GM23248 (cell line): ENCODE measurements around the gene DFFB. TPM values are rescaled to one million over a fixed set of nuclear protein-coding genes. Genes with fewer than 3 reads are reported as not detected.
A peak's percentile ranks its signal among the peaks of the same experiment; 100 is the strongest.

Experiments
- DNase-seq: peaks from one replicate; pipeline ENCODE4 v3.0.0-alpha.2; 2015
- H2AFZ ChIP-seq: fragments of 200-600 bp; sonication (generic); 2 replicates; pipeline ENCODE4 v1.6.1; 2016; ENCODE audit warnings: antibody characterized with exemption
- H3F3A ChIP-seq: fragments of 200-600 bp; sonication (generic); 2 replicates; pipeline ENCODE4 v1.6.1; 2016; ENCODE audit warnings: mild to moderate bottlenecking, antibody characterized with exemption, mixed run types; ENCODE audit not compliant: insufficient read depth
- H3K27ac ChIP-seq: fragments of 200-600 bp; sonication (generic); 2 replicates; pipeline ENCODE4 v1.5.1; 2016; ENCODE audit warnings: mild to moderate bottlenecking
- H3K27me3 ChIP-seq: fragments of 200-600 bp; sonication (generic); replicated peaks from 2 replicates; pipeline ENCODE4 v1.6.1; 2016; ENCODE audit warnings: mild to moderate bottlenecking; ENCODE audit not compliant: insufficient read depth
- H3K36me3 ChIP-seq: fragments of 200-600 bp; sonication (generic); 2 replicates; pipeline ENCODE4 v1.6.1; 2016; ENCODE audit warnings: low read depth, mild to moderate bottlenecking
- H3K4me1 ChIP-seq: fragments of 200-600 bp; sonication (generic); 2 replicates; pipeline ENCODE4 v1.6.1; 2016; ENCODE audit warnings: mild to moderate bottlenecking; ENCODE audit not compliant: insufficient read depth
- H3K4me2 ChIP-seq: fragments of 200-600 bp; sonication (generic); one replicate; pipeline ENCODE4 v1.6.1; 2016; ENCODE audit warnings: mild to moderate bottlenecking; ENCODE audit not compliant: unreplicated experiment
- H3K4me3 ChIP-seq: fragments of 200-600 bp; sonication (generic); 2 replicates; pipeline ENCODE4 v1.5.1; 2016; ENCODE audit warnings: mild to moderate bottlenecking
- H3K79me2 ChIP-seq: fragments of 200-600 bp; sonication (generic); 2 replicates; pipeline ENCODE4 v1.6.1; 2016; ENCODE audit warnings: mild to moderate bottlenecking; ENCODE audit not compliant: insufficient read depth
- H3K9ac ChIP-seq: fragments of 200-600 bp; sonication (generic); 2 replicates; pipeline ENCODE4 v1.6.1; 2016; ENCODE audit warnings: mild to moderate bottlenecking
- H3K9me2 ChIP-seq: fragments of 200-600 bp; sonication (generic); 2 replicates; pipeline ENCODE4 v1.6.1; 2016; ENCODE audit warnings: mixed run types, mild to moderate bottlenecking, moderate library complexity; ENCODE audit not compliant: insufficient read depth
- H3K9me3 ChIP-seq: fragments of 200-600 bp; sonication (generic); one replicate; pipeline ENCODE4 v1.6.1; 2017; ENCODE audit warnings: low read depth
- H4K20me1 ChIP-seq: fragments of 200-600 bp; sonication (generic); 2 replicates; pipeline ENCODE4 v1.6.0; 2016; ENCODE audit not compliant: insufficient read depth
- EZH2 ChIP-seq: fragments of 200-600 bp; sonication (generic); IDR thresholded peaks from 2 replicates; pipeline ENCODE4 v1.6.1; 2018; ENCODE audit warnings: antibody characterized with exemption, mild to moderate bottlenecking; ENCODE audit not compliant: insufficient read depth, poor library complexity, severe bottlenecking
- EZH2phosphoT487 ChIP-seq: fragments of 200-600 bp; sonication (generic); IDR thresholded peaks from 2 replicates; pipeline ENCODE4 v1.6.1; 2018; ENCODE audit warnings: antibody characterized with exemption, moderate library complexity, mild to moderate bottlenecking, low read depth; ENCODE audit not compliant: insufficient read depth
- WGBS, 2 experiments: methylation state at CpG; one replicate each; pipeline ENCODE4 v1.1.6; 2015 to 2017; ENCODE audit warnings: low lambda C conversion rate in 2 of 2, low coverage in 1 of 2; ENCODE audit errors: missing lambda C conversion rate in 2 of 2; 5-methylcytosine and 5-hydroxymethylcytosine counted together
- in situ Hi-C: fragments of 300-500 bp; cut with MboI; formaldehyde crosslinking; loops from 2 replicates; pipeline ENCODE4 v1.15.0; 2020
- polyA plus RNA-seq: library from polyadenylated mRNA; unstranded; fragments of >200 nt; fragmentation: Nextera tagmentation; extraction: Ambion mirVana; gene quantifications from 2 replicates; pipeline ENCODE4 v1.2.1, GENCODE V29; 2016
- total RNA-seq: library from RNA; depleted of rRNA; stranded (reverse); fragments of >200 nt; shearing (Covaris generic); gene quantifications from 2 replicates; pipeline ENCODE4 v1.2.3, GENCODE V29; 2014

Gene DFFB
- total and polyA plus RNA-seq, 2 experiments from 2014 or later = 3.2 to 18.3 TPM

- in situ Hi-C loops = no loop called here
- Histone ChIP-seq H3K4me1 (peaks cover 10% of the 10 kb centered on the region; the same call in 1 of the 2 replicates), H2AFZ (peak overlapping the region; percentile 90; the same call in 1 of the 2 replicates), H3K9me3 (no peaks in the 10 kb centered on the region), H4K20me1 (no peaks in the 10 kb centered on the region), H3K79me2 (peaks cover 58% of the 10 kb centered on the region), H3K9ac (peak overlapping the region; percentile 96), H3K36me3 (no peaks in the 10 kb centered on the region), H3K4me2 (peak overlapping the region; percentile 80), H3K27me3 (no peaks in the 10 kb centered on the region), H3K27ac (peak overlapping the region; percentile 93), H3K9me2 (no peaks in the 10 kb centered on the region), H3F3A (peaks cover 4% of the 10 kb centered on the region; the same call in 1 of the 2 replicates), H3K4me3 (peak overlapping the region; percentile 90)
- TF ChIP-seq EZH2 = no peak
- no peak for TF ChIP-seq EZH2phosphoT487
- peak; percentile 48 for DNase-seq
- 28 to 32% methylated on average over 10 of the region's 10 CpGs for WGBS, 2 experiments
These were observed 41.9 kb downstream of the DFFB start for GRCh38 chr1:3898994-3899753.

DNA sequence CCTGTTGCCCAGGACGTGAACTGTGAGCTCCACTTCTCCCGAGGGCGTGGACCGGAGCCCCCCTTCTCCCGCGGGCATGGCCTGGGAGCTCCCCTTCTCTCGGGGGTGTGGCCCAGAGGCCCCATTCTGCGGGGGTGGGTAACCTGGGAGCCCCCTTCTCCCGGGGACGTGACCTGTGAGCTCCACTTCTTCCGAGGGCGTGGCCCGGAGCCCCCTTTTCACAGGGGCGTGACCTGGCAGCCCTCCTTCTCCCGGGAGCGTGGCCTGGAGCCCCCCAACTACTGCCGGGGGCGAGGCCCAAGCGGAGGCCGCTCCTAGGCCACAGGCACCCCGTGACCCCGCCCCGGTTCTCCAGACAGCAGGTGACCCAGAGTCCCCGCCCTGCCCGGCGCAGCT, 42.5 kb downstream of the DFFB start:
- Histone ChIP-seq H3K4me2 (peak overlapping the region; percentile 80), H3K9ac (peak overlapping the region; percentile 96), H3K9me3 (no peaks in the 10 kb centered on the region), H3F3A (peaks cover 4% of the 10 kb centered on the region; the same call in 1 of the 2 replicates), H3K79me2 (peaks cover 53% of the 10 kb centered on the region), H4K20me1 (no peaks in the 10 kb centered on the region), H3K9me2 (no peaks in the 10 kb centered on the region), H3K27me3 (no peaks in the 10 kb centered on the region), H3K4me3 (peak overlapping the region; percentile 90), H3K4me1 (peaks cover 10% of the 10 kb centered on the region; the same call in 1 of the 2 replicates), H2AFZ (peak overlapping the region; percentile 90), H3K27ac (peak overlapping the region; percentile 93), H3K36me3 (no peaks in the 10 kb centered on the region)
- in situ Hi-C loops = loop anchor here (25.0 kb wide), 1 partner anchor 2013 kb away; no protein-coding TSS in a partner anchor
- WGBS, 2 experiments = 0% methylated on average over 10 to 12 of the region's 26 CpGs
- TF ChIP-seq EZH2 (no peak), EZH2phosphoT487 (no peak)
- DNase-seq = no peak

GRCh38 chr1:3900150-3900968, 43.1 kb downstream of the DFFB start, which contains the start of gene C1orf174:
Gene C1orf174 (minus strand): TSS chr1:3900272. CDS start chr1:3900186, 86 bp downstream.
- peak within 1 kb of the TSS; percentile 96 for H3K9ac ChIP-seq
- peak within 1 kb of the TSS; percentile 93 for H3K27ac ChIP-seq
- H3K79me2 ChIP-seq = peaks cover 47% of the 10 kb centered on the region
- no peaks in the 10 kb centered on the region for H3K27me3 ChIP-seq
- no peaks in the 10 kb centered on the region for H4K20me1 ChIP-seq
- H3K4me2 ChIP-seq = peak within 1 kb of the TSS; percentile 91
- in situ Hi-C loops = loop anchor here (25.0 kb wide), 1 partner anchor 2012 kb away; no protein-coding TSS in a partner anchor
- peaks cover 4% of the 10 kb centered on the region; the same call in 1 of the 2 replicates for H3F3A ChIP-seq
- TF ChIP-seq EZH2 (no peak), EZH2phosphoT487 (no peak)
- peak within 1 kb of the TSS; percentile 90 for H3K4me3 ChIP-seq
- 0 to 2% methylated on average over 45 to 49 of the region's 58 CpGs for WGBS, 2 experiments
- H3K9me3 ChIP-seq = no peaks in the 10 kb centered on the region
- no peaks in the 10 kb centered on the region for H3K9me2 ChIP-seq
- no peaks in the 10 kb centered on the region for H3K36me3 ChIP-seq
- peak within 1 kb of the TSS; percentile 90 for H2AFZ ChIP-seq
- peak; percentile 99 for DNase-seq
- H3K4me1 ChIP-seq = peaks cover 7% of the 10 kb centered on the region; the same call in 1 of the 2 replicates

DNA sequence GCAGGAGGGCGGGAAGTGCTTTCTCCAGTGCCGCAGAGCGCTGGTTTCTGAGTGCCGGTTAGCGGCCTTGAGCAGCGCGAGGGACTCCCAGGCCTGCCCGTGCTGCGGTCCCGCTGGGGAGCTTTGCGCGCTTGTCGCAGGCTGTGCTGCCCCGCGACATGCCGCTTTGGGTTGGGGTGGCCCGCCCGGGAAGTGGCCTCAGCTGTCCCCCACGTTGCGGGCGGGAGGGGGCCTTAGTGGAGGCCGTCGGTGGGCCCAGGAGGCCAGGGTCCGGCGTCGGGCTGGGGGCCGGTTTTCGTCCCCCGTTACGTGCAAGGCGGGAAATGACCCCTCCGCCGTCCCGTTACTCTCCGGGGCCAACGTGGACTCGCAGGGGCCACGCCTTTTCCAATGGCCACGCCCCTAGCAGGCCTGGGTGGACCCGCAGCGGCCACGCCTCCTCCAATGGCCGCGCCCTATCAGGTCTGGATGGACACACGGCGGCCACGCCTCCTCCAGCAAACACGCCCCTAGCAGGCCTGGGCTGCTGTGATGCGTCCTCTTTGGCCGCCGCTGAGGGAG, 43.8 kb downstream of the DFFB start:
- no peaks in the 10 kb centered on the region for H3K9me2 ChIP-seq
- peak overlapping the region; percentile 90 for H2AFZ ChIP-seq
- H3K79me2 ChIP-seq = peaks cover 40% of the 10 kb centered on the region
- peak overlapping the region; percentile 90 for H3K4me3 ChIP-seq
- H3K9ac ChIP-seq = peak overlapping the region; percentile 96
- DNase-seq = peak; percentile 99
- H3K36me3 ChIP-seq = no peaks in the 10 kb centered on the region
- in situ Hi-C loops = loop anchor here (25.0 kb wide), 1 partner anchor 2011 kb away; no protein-coding TSS in a partner anchor
- H3K27me3 ChIP-seq = no peaks in the 10 kb centered on the region
- H3K9me3 ChIP-seq = no peaks in the 10 kb centered on the region
- H3K4me1 ChIP-seq = 0 out of 2 replicates have a peak, but pooled peaks cover under 1% of the 10 kb centered on the region
- peaks cover 4% of the 10 kb centered on the region; the same call in 1 of the 2 replicates for H3F3A ChIP-seq
- no peak for TF ChIP-seq EZH2phosphoT487
- no peak for TF ChIP-seq EZH2
- peak overlapping the region; percentile 93 for H3K27ac ChIP-seq
- WGBS, 2 experiments = 1 to 4% methylated on average over 10 to 43 of the region's 51 CpGs
- no peaks in the 10 kb centered on the region for H4K20me1 ChIP-seq
- peak overlapping the region; percentile 91 for H3K4me2 ChIP-seq
